Kidney (tissue), 14 donors: ENCODE data around the gene CTNNA2. TPM values are rescaled to one million over a fixed set of nuclear protein-coding genes. Genes with fewer than 3 reads are reported as not detected.

Experiments
- DNase-seq, 5 donors: peaks; one replicate each; pipeline ENCODE4 v3.0.0-alpha.2; 2013 to 2020
- FAIRE-seq: peaks from 2 replicates; lab custom pipeline; 2012; peaks lifted over from hg19 to GRCh38; lab: Jason Lieb, UNC
- H3K27ac ChIP-seq, 2 donors: one replicate each; pipeline ENCODE4 v1.7.0; 2013; ENCODE audit warnings: low read depth in 2 of 2, low read length in 2 of 2, inconsistent platforms in 1 of 2
- H3K27me3 ChIP-seq: one replicate; pipeline ENCODE4 v1.7.1; 2013; ENCODE audit warnings: low read length, inconsistent platforms; ENCODE audit not compliant: control insufficient read depth, insufficient read depth
- H3K36me3 ChIP-seq, 3 donors: one replicate each; pipeline versions ENCODE4 v1.7.0 to v1.7.1; 2013; ENCODE audit warnings: low read length in 3 of 3, control low read depth in 1 of 3, inconsistent platforms in 1 of 3; ENCODE audit not compliant: insufficient read depth in 3 of 3, control insufficient read depth in 2 of 3
- H3K4me1 ChIP-seq, 3 donors: one replicate each; pipeline versions ENCODE4 v1.7.0 to v1.7.1; 2013; ENCODE audit warnings: low read length in 3 of 3, inconsistent platforms in 1 of 3, low read depth in 1 of 3; ENCODE audit not compliant: control insufficient read depth in 2 of 3, insufficient read depth in 2 of 3
- H3K4me3 ChIP-seq, 3 donors: one replicate each; pipeline versions ENCODE4 v1.7.0 to v1.8.1; 2013; ENCODE audit warnings: low read length in 3 of 3, control low read depth in 1 of 3, inconsistent platforms in 1 of 3
- H3K9ac ChIP-seq, 3 donors: one replicate each; pipeline versions ENCODE4 v1.7.0 to v1.7.1; 2013; ENCODE audit warnings: low read length in 3 of 3, control low read depth in 1 of 3, inconsistent platforms in 1 of 3
- H3K9me3 ChIP-seq, 3 donors: one replicate each; pipeline versions ENCODE4 v1.7.0 to v1.7.1; 2013; ENCODE audit warnings: low read length in 3 of 3, control low read depth in 1 of 3, inconsistent platforms in 1 of 3; ENCODE audit not compliant: control insufficient read depth in 2 of 3, insufficient read depth in 1 of 3
- CTCF ChIP-seq: IDR thresholded peaks from 3 replicates; pipeline ENCODE4 v1.5.1; 2012; ENCODE audit warnings: mild to moderate bottlenecking, moderate library complexity, borderline replicate concordance; ENCODE audit not compliant: insufficient read depth; ENCODE audit errors: extremely low read depth
- intact Hi-C: fragments of 100-400 bp; cut with DNase I; formaldehyde crosslinking; loops from one replicate; pipeline ENCODE4 v1.11.1; 2022
- polyA plus RNA-seq: library from polyadenylated mRNA; stranded (reverse); fragments of 350-450 nt; fragmentation: Illumina TruSeq; extraction: RNeasy Lipid Tissue Mini Kit (QIAGEN cat#74804); gene quantifications from one replicate; pipeline ENCODE4 v1.2.3, GENCODE V29; 2014; ENCODE audit warnings: low read depth, low replicate concordance; ENCODE audit not compliant: insufficient read depth
- total RNA-seq: library from RNA; stranded (reverse); fragmentation: NEBNext Ultra II Directional; extraction: Animal tissue kit (Norgen Biotek cat#: 25700); gene quantifications from one replicate; pipeline ENCODE4 v1.2.1, GENCODE V29; 2021
- donor health status: control.
- donor health status: control.
- donor health status: control.
- donor health status: control.
- donor health status: control.
- donor health status: DM: yes; HTN: yes; CAD: no.
- donor health status: Normal renal cell carcinoma (clear cell type).

CTNNA2 gene
- total and polyA plus RNA-seq, 2 donors from 2014 or later = 0.47 TPM; not detected in 1

- Histone ChIP-seq H3K36me3 (no peaks in the 10 kb centered on the region), H3K9ac (no peak overlapping the region), H3K9me3 (no peaks in the 10 kb centered on the region), H3K27me3 (no peaks in the 10 kb centered on the region), H3K27ac (no peak overlapping the region), H3K4me3 (no peak overlapping the region), H3K4me1 (peaks cover 0 to under 1% (median 0%) of the 10 kb centered on the region in 3 donors)
- no peak for DNase-seq
- FAIRE-seq = no peak
- intact Hi-C loops = no loop called here
- no peak for TF ChIP-seq CTCF
Measured at GRCh38 chr2:80438686-80439085, 925.8 kb downstream of the CTNNA2 start.

DNA sequence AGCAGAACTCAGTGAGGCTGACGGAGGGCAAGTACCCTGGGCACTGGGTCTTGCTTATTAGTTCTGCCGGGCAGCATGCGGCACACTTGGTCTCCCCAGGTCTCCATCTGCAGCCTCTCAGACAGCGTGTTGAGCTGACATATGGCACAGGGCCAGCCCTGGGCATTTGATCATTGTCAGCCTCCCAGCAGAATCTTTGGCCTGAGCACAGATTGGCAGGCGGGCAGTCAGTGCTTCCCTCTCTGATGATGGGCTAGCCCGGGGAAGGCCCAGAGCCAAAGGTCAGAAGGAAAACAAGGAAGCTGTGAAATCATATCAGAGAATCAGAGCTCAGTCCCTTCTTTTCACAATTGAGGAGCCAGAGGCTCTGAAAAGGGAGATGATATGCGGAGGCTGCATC is 941.8 kb downstream of the CTNNA2 start:
- Histone ChIP-seq H3K36me3 (no peaks in the 10 kb centered on the region), H3K9me3 (no peaks in the 10 kb centered on the region), H3K4me1 (peaks cover 0 to 2% (median 0%) of the 10 kb centered on the region in 3 donors), H3K9ac (no peak overlapping the region), H3K4me3 (no peak overlapping the region), H3K27ac (no peak overlapping the region), H3K27me3 (no peaks in the 10 kb centered on the region)
- FAIRE-seq (no peak), DNase-seq (no peak)
- intact Hi-C loops = no loop called here
- TF ChIP-seq CTCF = no peak

- no peak overlapping the region for H3K27ac ChIP-seq
- no peak for TF ChIP-seq CTCF
- FAIRE-seq = no peak
- H3K4me1 ChIP-seq = peaks cover 0 to 2% (median 0%) of the 10 kb centered on the region in 3 donors
- H3K9ac ChIP-seq = no peak overlapping the region
- peak in 2 of 5 donors; percentile 37 to 48 for DNase-seq
- H3K4me3 ChIP-seq = no peak overlapping the region
- no peaks in the 10 kb centered on the region for H3K27me3 ChIP-seq
- intact Hi-C loops = no loop called here
- no peaks in the 10 kb centered on the region for H3K9me3 ChIP-seq
- no peaks in the 10 kb centered on the region for H3K36me3 ChIP-seq
Measured at GRCh38 chr2:80459028-80459427, 946.2 kb downstream of the CTNNA2 start.

- H3K27me3 ChIP-seq = no peaks in the 10 kb centered on the region
- DNase-seq (no peak), FAIRE-seq (no peak)
- intact Hi-C loops = no loop called here
- no peak overlapping the region for H3K9ac ChIP-seq
- H3K27ac ChIP-seq = no peak overlapping the region
- no peaks in the 10 kb centered on the region for H3K36me3 ChIP-seq
- no peaks in the 10 kb centered on the region for H3K9me3 ChIP-seq
- no peak for TF ChIP-seq CTCF
- H3K4me1 ChIP-seq = peaks cover 0 to 2% (median 0%) of the 10 kb centered on the region in 3 donors
- H3K4me3 ChIP-seq = no peak overlapping the region
Measured at GRCh38 chr2:80461505-80462197, 948.8 kb downstream of the CTNNA2 start.
